Measurements from ENCODE around the gene SUFU. TPM values are rescaled to one million over a fixed set of nuclear protein-coding genes. Genes with fewer than 3 reads are reported as not detected.
A peak's percentile ranks its signal among the peaks of the same experiment; 100 is the strongest.
"Not testable (repeated sequence)": the region's sequence is repeated elsewhere in the genome, so short reads cannot be mapped to it uniquely, and the experiment has no call there.

The SUFU gene
- total RNA-seq (2022) (6.3 TPM in 2 replicates), Bru-seq, nascent RNA (percentile 45 among the genes with signal in this experiment), BruChase-seq, experiment 1, labeled RNA remaining after a 6-hour chase (percentile 45 among the genes with signal in this experiment), BruChase-seq, experiment 2, labeled RNA remaining after a 2-hour chase (percentile 49 among the genes with signal in this experiment)
- long read RNA-seq, full-length matches to known transcripts: 1 of 9 reads
- long read RNA-seq, partial matches to known transcripts: 0 of 9 reads
- long read RNA-seq, other reads (novel, unspliced or antisense): 8 of 9 reads

DNA sequence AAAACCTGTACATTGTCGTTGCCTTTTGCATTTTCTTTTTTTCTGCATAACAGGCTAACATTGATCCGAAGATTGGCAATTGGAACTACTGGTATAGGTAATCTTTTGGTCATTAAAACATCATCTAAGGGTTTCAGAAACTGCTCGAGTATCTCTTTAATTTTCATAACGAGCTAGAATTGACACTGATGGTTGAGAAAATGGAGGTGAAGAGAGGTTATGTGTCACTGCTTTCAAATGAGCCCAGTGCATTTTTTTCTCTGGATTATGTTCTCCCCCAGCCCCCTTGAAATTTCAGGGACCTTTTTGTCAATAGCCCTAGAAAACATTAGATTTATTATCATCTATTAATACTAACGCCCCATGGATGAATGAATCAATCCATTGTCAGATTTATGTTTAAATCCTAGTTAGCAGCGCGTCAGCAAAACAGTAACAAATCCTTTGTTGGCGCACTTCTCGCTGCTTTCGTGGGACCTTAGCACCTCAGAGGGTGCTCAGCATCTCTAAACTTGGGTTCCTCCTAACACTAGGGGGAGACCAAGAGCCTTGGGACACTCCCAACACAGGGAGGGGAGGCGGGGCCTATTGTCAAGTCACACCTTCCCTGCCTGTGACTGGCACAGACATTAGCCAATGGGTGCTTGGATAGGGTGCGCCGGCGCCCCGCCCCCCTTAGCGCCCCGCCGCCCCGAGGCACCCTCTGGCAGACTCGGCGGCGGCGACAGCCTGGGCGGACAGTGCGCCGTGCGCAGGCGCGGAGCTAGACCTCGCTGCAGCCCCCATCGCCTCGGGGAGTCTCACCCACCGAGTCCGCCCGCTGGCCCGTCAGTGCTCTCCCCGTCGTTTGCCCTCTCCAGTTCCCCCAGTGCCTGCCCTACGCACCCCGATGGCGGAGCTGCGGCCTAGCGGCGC is at the start of gene SUFU:
TSS of gene SUFU (plus strand) at position 709 of the 915 bp plus-strand sequence. CDS start at position 890, 181 bp downstream.
- TF ChIP-seq, protein P1, sequence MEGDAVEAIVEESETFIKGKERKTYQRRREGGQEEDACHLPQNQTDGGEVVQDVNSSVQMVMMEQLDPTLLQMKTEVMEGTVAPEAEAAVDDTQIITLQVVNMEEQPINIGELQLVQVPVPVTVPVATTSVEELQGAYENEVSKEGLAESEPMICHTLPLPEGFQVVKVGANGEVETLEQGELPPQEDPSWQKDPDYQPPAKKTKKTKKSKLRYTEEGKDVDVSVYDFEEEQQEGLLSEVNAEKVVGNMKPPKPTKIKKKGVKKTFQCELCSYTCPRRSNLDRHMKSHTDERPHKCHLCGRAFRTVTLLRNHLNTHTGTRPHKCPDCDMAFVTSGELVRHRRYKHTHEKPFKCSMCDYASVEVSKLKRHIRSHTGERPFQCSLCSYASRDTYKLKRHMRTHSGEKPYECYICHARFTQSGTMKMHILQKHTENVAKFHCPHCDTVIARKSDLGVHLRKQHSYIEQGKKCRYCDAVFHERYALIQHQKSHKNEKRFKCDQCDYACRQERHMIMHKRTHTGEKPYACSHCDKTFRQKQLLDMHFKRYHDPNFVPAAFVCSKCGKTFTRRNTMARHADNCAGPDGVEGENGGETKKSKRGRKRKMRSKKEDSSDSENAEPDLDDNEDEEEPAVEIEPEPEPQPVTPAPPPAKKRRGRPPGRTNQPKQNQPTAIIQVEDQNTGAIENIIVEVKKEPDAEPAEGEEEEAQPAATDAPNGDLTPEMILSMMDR (IDR thresholded peaks at IDR 0.05; ENCODE audit: unreplicated experiment): peak; percentile 75
- peak within 1 kb of the TSS; percentile 65 for H3K27ac Mint-ChIP-seq (ENCODE audit: low read depth, unreplicated experiment)
- H3K27me3 Mint-ChIP-seq (ENCODE audit: insufficient read depth, unreplicated experiment): no peaks in the 10 kb centered on the region
- intact Hi-C loops (cut with micrococcal nuclease): loop anchor here (1.0 to 2.0 kb wide), 4 partner anchors 43 to 142 kb away; no protein-coding TSS in a partner anchor
- peaks cover 16% of the 10 kb centered on the region for H3K4me1 Mint-ChIP-seq (ENCODE audit: insufficient read depth, unreplicated experiment)
- H3K9me3 Mint-ChIP-seq (ENCODE audit: unreplicated experiment): no peaks in the 10 kb centered on the region
- no TSS peak for BruUV-seq (replicated peaks)
- ChIA-PET POLR2A (interaction anchor here (0.6 to 4.9 kb wide), 34 partner anchors 10 to 1506 kb away, joined by 3 to 51 read pairs (median 4); partner anchors contain the start of genes ARL3, BORCS7, C10orf95 and CNNM2), CTCF (interaction anchor here (0.5 to 8.1 kb wide), 26 partner anchors 8 to 1442 kb away, joined by 3 to 69 read pairs (median 3); partner anchors contain the start of gene C10orf95)
- DNase-seq (ENCODE audit: unreplicated experiment): peak; percentile 100
- H3K36me3 Mint-ChIP-seq (ENCODE audit: insufficient read depth, unreplicated experiment): peaks cover 15% of the 10 kb centered on the region
- no peak within 1 kb of the TSS for H3K4me3 Mint-ChIP-seq (ENCODE audit: unreplicated experiment)

DNA sequence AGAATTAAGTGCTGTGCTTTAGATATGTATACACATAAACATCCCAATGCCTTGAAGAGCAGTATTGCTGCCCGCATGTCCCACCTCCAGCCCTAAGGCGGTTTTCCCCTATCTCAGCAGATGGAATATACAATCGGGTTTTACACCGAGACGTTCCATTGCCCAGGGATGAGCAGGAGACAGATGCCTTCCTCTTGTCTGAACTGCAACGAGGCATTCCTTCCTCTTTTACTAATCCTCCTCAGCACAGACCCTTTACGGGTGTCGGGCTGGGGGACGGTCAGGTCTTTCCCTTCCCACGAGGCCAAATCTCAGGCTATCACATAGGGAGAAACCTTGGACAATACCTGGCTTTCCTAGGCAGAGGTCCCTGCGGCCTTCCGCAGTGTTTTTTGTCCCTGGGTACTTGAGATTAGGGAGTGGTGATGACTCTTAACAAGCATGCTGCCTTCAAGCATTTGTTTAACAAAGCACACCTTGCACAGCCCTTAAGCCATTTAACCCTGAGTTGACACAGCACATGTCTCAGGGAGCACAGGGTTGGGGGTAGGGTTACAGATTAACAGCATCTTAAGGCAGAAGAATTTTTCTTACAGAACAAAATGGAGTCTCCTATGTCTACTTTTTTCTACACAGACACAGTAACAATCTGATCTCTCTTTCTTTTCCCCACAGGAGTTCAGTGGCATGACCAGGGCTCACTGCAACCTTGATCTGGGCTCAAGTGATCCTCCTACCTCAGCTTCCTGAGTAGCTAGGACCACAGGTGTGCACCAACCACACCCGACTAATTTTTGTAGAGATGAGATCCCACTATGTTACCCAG is 48.9 kb upstream of the SUFU start:
- peaks cover 14% of the 10 kb centered on the region for H3K4me1 Mint-ChIP-seq (ENCODE audit: insufficient read depth, unreplicated experiment)
- peak overlapping the region; percentile 64 for H3K27ac Mint-ChIP-seq (ENCODE audit: low read depth, unreplicated experiment)
- DNase-seq (ENCODE audit: unreplicated experiment); CTCF ChIA-PET; H3K4me3 Mint-ChIP-seq (ENCODE audit: unreplicated experiment); H3K9me3 Mint-ChIP-seq (ENCODE audit: unreplicated experiment); BruUV-seq (replicated peaks); POLR2A ChIA-PET; intact Hi-C loops (cut with micrococcal nuclease); H3K27me3 Mint-ChIP-seq (ENCODE audit: insufficient read depth, unreplicated experiment): not testable (repeated sequence)
- peaks cover 23% of the 10 kb centered on the region for H3K36me3 Mint-ChIP-seq (ENCODE audit: insufficient read depth, unreplicated experiment)

DNA sequence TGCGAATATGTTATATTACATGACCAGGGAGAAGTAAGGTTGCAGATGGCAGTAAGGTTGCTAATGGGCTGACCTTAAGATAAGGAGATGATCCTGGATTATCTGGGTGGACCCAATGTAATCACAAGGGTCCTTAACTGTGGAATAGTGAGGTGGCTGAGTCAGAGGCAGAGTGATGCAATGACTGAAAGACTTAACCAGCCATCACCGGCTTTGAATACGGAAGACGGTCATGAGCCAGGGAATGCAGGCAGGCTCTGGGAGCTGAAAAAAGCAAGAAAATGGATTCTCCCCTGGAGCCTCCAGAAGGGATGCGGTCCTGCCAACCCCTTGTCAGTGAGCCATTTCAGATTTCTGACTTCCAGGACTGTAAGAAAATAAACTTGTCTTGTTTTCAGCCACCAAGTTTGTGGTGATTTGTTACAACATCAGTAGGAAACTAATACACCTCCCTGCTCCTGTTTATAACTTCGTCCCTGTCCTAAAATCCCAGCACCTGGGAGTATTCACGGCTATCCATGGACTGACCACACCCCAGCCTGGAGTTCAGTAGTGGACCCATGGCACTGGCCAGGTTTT is 47.8 kb upstream of the SUFU start:
- ChIA-PET CTCF (interaction anchor here (1.8 kb wide), 1 partner anchor 36 kb away, joined by 5 read pairs; the partner anchor contains the start of gene FBXL15), POLR2A (interaction anchor here (0.7 to 1.7 kb wide), 5 partner anchors 23 to 304 kb away, joined by 3 to 6 read pairs (median 5); partner anchors contain the start of genes ACTR1A, CUEDC2, FBXL15 and NOLC1)
- TF ChIP-seq, protein P1 (IDR thresholded peaks at IDR 0.05; ENCODE audit: unreplicated experiment): no peak
- peaks cover 23% of the 10 kb centered on the region for H3K36me3 Mint-ChIP-seq (ENCODE audit: insufficient read depth, unreplicated experiment)
- peaks cover 18% of the 10 kb centered on the region for H3K4me1 Mint-ChIP-seq (ENCODE audit: insufficient read depth, unreplicated experiment)
- H3K27me3 Mint-ChIP-seq (ENCODE audit: insufficient read depth, unreplicated experiment): no peaks in the 10 kb centered on the region
- intact Hi-C loops (cut with micrococcal nuclease): no loop called here
- H3K9me3 Mint-ChIP-seq (ENCODE audit: unreplicated experiment): no peaks in the 10 kb centered on the region
- BruUV-seq (replicated peaks): TSS peak; percentile 31
- H3K4me3 Mint-ChIP-seq (ENCODE audit: unreplicated experiment): no peak overlapping the region
- DNase-seq (ENCODE audit: unreplicated experiment): peak; percentile 80
- H3K27ac Mint-ChIP-seq (ENCODE audit: low read depth, unreplicated experiment): peak overlapping the region; percentile 64
